GM23248 (cell line): ENCODE measurements around the gene MLLT10.

Experiments used
- EZH2 ChIP-seq: fragments of 200-600 bp; sonication (generic); IDR thresholded peaks from 2 replicates; pipeline ENCODE4 v1.6.1; 2018; ENCODE audit warnings: antibody characterized with exemption, mild to moderate bottlenecking; ENCODE audit not compliant: insufficient read depth, poor library complexity, severe bottlenecking
- EZH2phosphoT487 ChIP-seq: fragments of 200-600 bp; sonication (generic); IDR thresholded peaks from 2 replicates; pipeline ENCODE4 v1.6.1; 2018; ENCODE audit warnings: antibody characterized with exemption, moderate library complexity, mild to moderate bottlenecking, low read depth; ENCODE audit not compliant: insufficient read depth

DNA sequence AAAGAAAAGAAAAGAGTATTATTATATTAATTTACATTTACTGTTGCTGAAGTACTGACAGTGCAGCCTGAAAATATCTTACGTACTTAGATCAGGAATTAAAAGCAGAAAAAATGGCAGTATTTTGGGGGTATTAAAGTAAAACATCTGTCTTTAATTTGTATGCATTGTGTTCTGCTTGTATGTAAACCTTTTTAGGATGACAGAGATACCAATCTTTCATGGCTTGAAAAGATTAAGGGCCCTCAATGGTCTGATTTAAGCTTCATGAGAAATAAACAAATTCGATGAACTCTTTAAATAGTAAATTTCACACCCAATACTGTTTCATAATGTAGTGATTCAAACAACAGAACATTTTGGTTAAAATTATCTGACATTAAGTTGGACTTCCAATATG, 116.3 kb downstream of the MLLT10 start:
- TF ChIP-seq EZH2 (no peak), EZH2phosphoT487 (no peak)
